Gastrocnemius medialis (tissue), 4 donors: ENCODE measurements around the gene MTMR12. TPM values are rescaled to one million over a fixed set of nuclear protein-coding genes. Genes with fewer than 3 reads are reported as not detected.

ENCODE experiments used
- ATAC-seq, 2 donors: fragments of 150-250 bp; one replicate each; pipeline ENCODE4 v1.9.1; 2016
- DNase-seq, 2 donors: peaks; one replicate each; pipeline ENCODE4 v3.0.0-alpha.2; 2019
- H3K27ac ChIP-seq, 4 donors: fragments of 200-600 bp; sonication (generic); 1 replicate in 1 of 4; 2 replicates in 3 of 4; pipeline ENCODE4 v1.5.1; 2016 to 2018; ENCODE audit warnings: mild to moderate bottlenecking in 2 of 4, moderate library complexity in 1 of 4
- H3K27me3 ChIP-seq, 3 donors: fragments of 200-600 bp; sonication (generic) in 2 of 3; 1 replicate in 1 of 3; 2 replicates in 2 of 3; pipeline versions ENCODE4 v1.5.1 to v1.6.0; 2016 to 2019; ENCODE audit warnings: mild to moderate bottlenecking in 1 of 3, moderate library complexity in 1 of 3
- H3K36me3 ChIP-seq, 2 donors: fragments of 200-600 bp; sonication (generic) in 1 of 2; one replicate each; pipeline ENCODE4 v1.5.1; 2017 to 2018
- H3K4me1 ChIP-seq, 2 donors: fragments of 200-600 bp; sonication (generic) in 1 of 2; one replicate each; pipeline ENCODE4 v1.5.1; 2016 to 2017; ENCODE audit warnings: mild to moderate bottlenecking in 2 of 2
- H3K4me3 ChIP-seq, 4 donors: fragments of 200-600 bp; sonication (generic) in 3 of 4; 1 replicate in 1 of 4; 2 replicates in 3 of 4; pipeline ENCODE4 v1.5.1; 2016 to 2019; ENCODE audit warnings: mild to moderate bottlenecking in 2 of 4
- H3K9me3 ChIP-seq, 3 donors: fragments of 200-600 bp; sonication (generic) in 2 of 3; 1 replicate in 1 of 3; 2 replicates in 2 of 3; pipeline ENCODE4 v1.5.1; 2016 to 2019
- POLR2A ChIP-seq, 2 donors: fragments of 450-650 bp; IDR thresholded peaks; one replicate each; pipeline ENCODE4 v1.6.1; 2017; ENCODE audit warnings: antibody characterized with exemption in 2 of 2, mild to moderate bottlenecking in 2 of 2, moderate library complexity in 2 of 2
- in situ Hi-C, 4 donors: fragments of 200-750 bp; cut with MboI; loops; one replicate each; pipeline versions ENCODE4 v1.15.0 to v1.8.0; 2017; ENCODE audit warnings: low sequenced_read_pairs in 4 of 4
- intact Hi-C: fragments of 100-400 bp; cut with DNase I; formaldehyde crosslinking; loops from one replicate; pipeline ENCODE4 v1.15.1; 2023; ENCODE audit warnings: low total_unique reads
- total RNA-seq, 4 donors: library from RNA; depleted of rRNA; stranded (reverse); fragments of >200 nt; gene quantifications; one replicate each; pipeline versions ENCODE4 v1.1.0 to v1.2.3, GENCODE V29; 2016
- TF ChIP-seq, protein P1 (sequence below), 5 experiments: fragments of 450-650 bp in 3 of 5; fragments of 200-600 bp in 2 of 5; sonication (generic) in 2 of 5; IDR thresholded peaks in 4 of 5; conservative IDR thresholded peaks in 1 of 5; 1 replicate in 4 of 5; 2 replicates in 1 of 5; pipeline ENCODE4 v1.5.1; 2016 to 2019; ENCODE audit warnings: antibody characterized with exemption in 5 of 5, mild to moderate bottlenecking in 3 of 5, moderate library complexity in 3 of 5

Gene MTMR12
- total RNA-seq, 4 donors from 2014 or later: 6.4 to 11.5 (median 10.6) TPM

DNA sequence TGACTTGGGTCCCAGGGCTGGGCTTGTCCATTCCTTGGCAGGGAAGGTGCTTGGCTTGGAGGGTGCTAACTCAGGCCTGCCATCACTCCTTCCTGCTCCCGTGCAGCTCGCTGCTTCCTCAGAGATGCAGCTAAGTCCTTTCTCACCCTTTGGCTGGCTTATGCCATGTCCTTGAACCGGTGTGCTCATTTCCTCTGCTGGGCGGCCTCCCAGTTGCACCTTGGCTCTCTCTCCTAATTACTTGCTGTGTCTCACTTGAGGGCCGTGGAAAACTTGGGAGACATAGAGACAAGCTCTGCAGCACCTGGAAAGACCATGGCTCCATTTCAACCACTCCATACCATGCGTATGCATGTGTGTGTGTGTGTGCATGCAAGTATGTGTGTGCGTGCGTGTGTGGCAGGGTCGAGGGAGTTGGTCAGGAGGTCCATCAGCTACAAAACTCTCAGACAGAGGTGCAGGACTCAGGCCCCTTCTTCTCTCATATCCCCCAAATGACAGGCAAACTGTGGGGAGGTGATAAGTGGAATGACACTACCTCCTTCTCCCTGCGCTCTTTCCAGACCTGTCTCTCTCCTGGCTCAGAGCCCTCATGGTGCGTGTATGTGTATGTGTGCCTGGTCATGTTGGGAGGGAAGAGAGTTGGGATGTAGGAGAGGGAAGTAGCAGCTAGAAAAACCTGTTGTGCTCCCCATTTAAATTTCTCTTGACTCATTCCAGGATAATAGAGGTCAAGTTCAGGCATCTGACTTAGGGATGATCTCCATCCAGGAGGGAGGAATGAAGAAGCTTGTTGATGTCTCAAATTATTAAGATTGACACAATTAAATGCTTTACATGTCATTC, 17.6 kb upstream of the MTMR12 start:
- ATAC-seq: no peak
- TF ChIP-seq POLR2A (IDR thresholded peaks at IDR 0.05): no peak
- TF ChIP-seq, protein P1, sequence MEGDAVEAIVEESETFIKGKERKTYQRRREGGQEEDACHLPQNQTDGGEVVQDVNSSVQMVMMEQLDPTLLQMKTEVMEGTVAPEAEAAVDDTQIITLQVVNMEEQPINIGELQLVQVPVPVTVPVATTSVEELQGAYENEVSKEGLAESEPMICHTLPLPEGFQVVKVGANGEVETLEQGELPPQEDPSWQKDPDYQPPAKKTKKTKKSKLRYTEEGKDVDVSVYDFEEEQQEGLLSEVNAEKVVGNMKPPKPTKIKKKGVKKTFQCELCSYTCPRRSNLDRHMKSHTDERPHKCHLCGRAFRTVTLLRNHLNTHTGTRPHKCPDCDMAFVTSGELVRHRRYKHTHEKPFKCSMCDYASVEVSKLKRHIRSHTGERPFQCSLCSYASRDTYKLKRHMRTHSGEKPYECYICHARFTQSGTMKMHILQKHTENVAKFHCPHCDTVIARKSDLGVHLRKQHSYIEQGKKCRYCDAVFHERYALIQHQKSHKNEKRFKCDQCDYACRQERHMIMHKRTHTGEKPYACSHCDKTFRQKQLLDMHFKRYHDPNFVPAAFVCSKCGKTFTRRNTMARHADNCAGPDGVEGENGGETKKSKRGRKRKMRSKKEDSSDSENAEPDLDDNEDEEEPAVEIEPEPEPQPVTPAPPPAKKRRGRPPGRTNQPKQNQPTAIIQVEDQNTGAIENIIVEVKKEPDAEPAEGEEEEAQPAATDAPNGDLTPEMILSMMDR (IDR thresholded peaks at IDR 0.05 in 4 of 5, conservative IDR thresholded peaks at IDR 0.05 in 1 of 5): no peak
- Histone ChIP-seq H3K36me3 (no peaks in the 10 kb centered on the region), H3K9me3 (no peaks in the 10 kb centered on the region), H3K27ac (no peak overlapping the region), H3K27me3 (no peaks in the 10 kb centered on the region), H3K4me3 (no peak overlapping the region), H3K4me1 (no peaks in the 10 kb centered on the region)
- intact Hi-C loops: no loop called here
- DNase-seq: no peak
- in situ Hi-C loops: loop anchor here in 2 of 4 donors (25.0 kb wide), 2 partner anchors 93 to 493 kb away; no protein-coding TSS in a partner anchor

DNA sequence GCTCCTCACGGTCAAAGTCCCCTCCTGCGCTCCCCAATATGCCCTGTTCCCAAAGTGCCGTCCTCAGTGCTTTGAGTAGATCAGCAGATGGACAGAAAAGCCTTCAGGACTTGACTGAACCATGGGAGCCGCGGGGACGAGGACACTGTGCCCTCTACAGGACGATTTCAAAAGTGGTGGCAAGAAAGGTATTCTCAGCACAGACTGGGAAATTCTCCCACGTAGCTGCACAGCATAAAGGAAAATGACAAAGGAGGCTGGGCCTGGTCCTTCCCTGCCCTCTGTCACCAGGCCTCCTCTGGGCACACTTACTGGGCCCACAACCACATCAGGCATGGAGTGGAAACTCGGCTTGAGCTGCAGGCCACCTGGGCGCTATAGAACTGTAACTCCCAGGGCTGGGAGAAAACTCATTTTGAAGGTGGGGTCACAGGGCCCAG, 16.7 kb upstream of the MTMR12 start:
- peak; percentile 28 to 46 for DNase-seq
- TF ChIP-seq, protein P1 (IDR thresholded peaks at IDR 0.05 in 4 of 5, conservative IDR thresholded peaks at IDR 0.05 in 1 of 5): peak; percentile 29 to 73 (median 60)
- TF ChIP-seq POLR2A (IDR thresholded peaks at IDR 0.05): no peak
- in situ Hi-C loops: loop anchor here (10.0 to 25.0 kb wide), 3 partner anchors 92 to 492 kb away; no protein-coding TSS in a partner anchor

DNA sequence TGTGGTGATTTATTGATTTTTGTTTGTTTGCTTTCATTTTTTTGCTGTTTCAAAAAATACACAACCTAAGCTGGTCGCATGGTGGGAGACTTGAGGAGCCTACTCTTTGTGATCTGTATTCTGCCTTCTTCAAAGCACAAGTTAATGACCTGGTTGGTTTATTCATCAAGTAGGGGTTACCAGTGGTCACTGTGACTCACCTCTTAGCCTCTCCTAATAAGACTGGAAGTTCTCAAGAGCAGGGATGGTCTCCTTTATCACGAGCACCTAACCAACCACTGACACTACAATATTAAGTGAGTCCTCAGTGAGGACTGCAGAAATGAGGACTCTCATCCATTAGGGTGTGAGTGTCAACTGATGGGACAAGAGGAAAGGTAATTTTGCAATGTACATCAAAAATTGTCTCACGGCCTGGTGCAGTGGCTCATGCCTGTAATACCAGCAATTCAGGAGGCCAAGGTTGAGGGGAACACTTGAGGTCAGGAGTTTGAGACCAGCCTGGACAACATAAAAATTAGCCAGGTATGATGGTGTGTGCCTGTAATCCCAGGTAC, 13.6 kb upstream of the MTMR12 start:
- Histone ChIP-seq H3K4me3 (no peak overlapping the region), H3K9me3 (no peaks in the 10 kb centered on the region), H3K36me3 (no peaks in the 10 kb centered on the region), H3K27ac (no peak overlapping the region), H3K27me3 (no peaks in the 10 kb centered on the region), H3K4me1 (no peaks in the 10 kb centered on the region)
- intact Hi-C loops (no loop called here), in situ Hi-C loops (loop anchor here (10.0 to 25.0 kb wide), 3 partner anchors 89 to 489 kb away; no protein-coding TSS in a partner anchor)
- TF ChIP-seq, protein P1 (IDR thresholded peaks at IDR 0.05 in 4 of 5, conservative IDR thresholded peaks at IDR 0.05 in 1 of 5): no peak
- no peak for TF ChIP-seq POLR2A (IDR thresholded peaks at IDR 0.05)
- DNase-seq (no peak), ATAC-seq (no peak)

More for the DNA sequence above, 16.7 kb upstream of the MTMR12 start:
- intact Hi-C loops: loop anchor here (1.0 kb wide), 1 partner anchor 97 kb away; no protein-coding TSS in a partner anchor
- H3K27me3 ChIP-seq: no peaks in the 10 kb centered on the region
- peak; percentile 90 to 92 for ATAC-seq
- H3K4me1 ChIP-seq: no peaks in the 10 kb centered on the region
- no peak overlapping the region for H3K27ac ChIP-seq
- H3K9me3 ChIP-seq: no peaks in the 10 kb centered on the region
- H3K4me3 ChIP-seq: no peak overlapping the region
- no peaks in the 10 kb centered on the region for H3K36me3 ChIP-seq

DNA sequence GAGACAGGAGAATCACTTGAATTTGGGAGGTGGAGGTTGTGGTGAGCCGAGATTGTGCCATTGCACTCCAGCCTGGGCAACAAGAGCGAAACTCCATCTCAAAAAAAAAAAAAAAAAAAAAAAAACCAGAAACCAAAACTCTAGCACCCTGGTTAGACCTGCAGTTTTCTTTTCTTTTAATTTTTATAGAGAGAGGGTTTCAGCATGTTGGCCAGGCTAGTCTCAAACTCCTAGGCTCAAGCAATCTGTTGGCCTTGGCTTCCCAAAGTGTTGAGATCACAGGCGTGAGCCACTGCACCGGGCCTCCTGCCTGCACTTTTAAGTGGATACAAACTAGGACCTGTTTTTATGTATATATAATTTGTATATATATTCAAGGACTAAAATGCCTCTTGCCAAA, 12.9 kb upstream of the MTMR12 start:
- in situ Hi-C loops: loop anchor here (10.0 to 25.0 kb wide), 3 partner anchors 88 to 488 kb away; no protein-coding TSS in a partner anchor
- Histone ChIP-seq H3K4me1 (no peaks in the 10 kb centered on the region), H3K9me3 (no peaks in the 10 kb centered on the region), H3K36me3 (no peaks in the 10 kb centered on the region), H3K27ac (no peak overlapping the region), H3K27me3 (no peaks in the 10 kb centered on the region), H3K4me3 (no peak overlapping the region)
- no peak for ATAC-seq
- DNase-seq: no peak
- TF ChIP-seq, protein P1 (IDR thresholded peaks at IDR 0.05 in 4 of 5, conservative IDR thresholded peaks at IDR 0.05 in 1 of 5): no peak
- no peak for TF ChIP-seq POLR2A (IDR thresholded peaks at IDR 0.05)
- intact Hi-C loops: no loop called here
